ENCODE measurements around the gene AADAT. TPM values are rescaled to one million over a fixed set of nuclear protein-coding genes. Genes with fewer than 3 reads are reported as not detected.
"Not testable (repeated sequence)": the region's sequence is repeated elsewhere in the genome, so short reads cannot be mapped to it uniquely, and the experiment has no call there.

Gene AADAT
- total RNA-seq, 1 donor from 2014 or later: 10.7 TPM

GRCh38 chr4:170128219-170128804 is 38.6 kb upstream of the AADAT start:
- Mint-ChIP-seq H3K36me3 (ENCODE audit: unreplicated experiment) (no peaks in the 10 kb centered on the region), H3K27ac (ENCODE audit: unreplicated experiment) (no peak overlapping the region), H3K27me3 (ENCODE audit: unreplicated experiment) (peaks cover under 1% of the 10 kb centered on the region), H3K9me3 (ENCODE audit: unreplicated experiment) (peaks cover 7% of the 10 kb centered on the region), H3K4me3 (ENCODE audit: unreplicated experiment) (no peak overlapping the region), H3K4me1 (ENCODE audit: unreplicated experiment) (no peaks in the 10 kb centered on the region)
- no peak for DNase-seq (ENCODE audit: extremely low spot score, unreplicated experiment)
- TF ChIP-seq CTCF (IDR thresholded peaks at IDR 0.05): no peak

- Mint-ChIP-seq H3K4me1 (ENCODE audit: unreplicated experiment) (no peaks in the 10 kb centered on the region), H3K36me3 (ENCODE audit: unreplicated experiment) (no peaks in the 10 kb centered on the region), H3K4me3 (ENCODE audit: unreplicated experiment) (no peak overlapping the region), H3K9me3 (ENCODE audit: unreplicated experiment) (peaks cover 2% of the 10 kb centered on the region), H3K27ac (ENCODE audit: unreplicated experiment) (no peak overlapping the region), H3K27me3 (ENCODE audit: unreplicated experiment) (peaks cover 6% of the 10 kb centered on the region)
- no peak for TF ChIP-seq CTCF (IDR thresholded peaks at IDR 0.05)
- DNase-seq (ENCODE audit: extremely low spot score, unreplicated experiment): no peak
Measured at GRCh38 chr4:170127758-170128157, 38.0 kb upstream of the AADAT start.

- Mint-ChIP-seq H3K36me3 (ENCODE audit: unreplicated experiment) (no peaks in the 10 kb centered on the region), H3K27me3 (ENCODE audit: unreplicated experiment) (peaks cover 11% of the 10 kb centered on the region), H3K27ac (ENCODE audit: unreplicated experiment) (no peak overlapping the region), H3K9me3 (ENCODE audit: unreplicated experiment) (no peaks in the 10 kb centered on the region), H3K4me3 (ENCODE audit: unreplicated experiment) (no peak overlapping the region), H3K4me1 (ENCODE audit: unreplicated experiment) (no peaks in the 10 kb centered on the region)
- TF ChIP-seq CTCF (IDR thresholded peaks at IDR 0.05): no peak
- no peak for DNase-seq (ENCODE audit: extremely low spot score, unreplicated experiment)
Measured at GRCh38 chr4:170124406-170124805, 34.6 kb upstream of the AADAT start.

- Mint-ChIP-seq H3K9me3 (ENCODE audit: unreplicated experiment) (no peaks in the 10 kb centered on the region), H3K4me1 (ENCODE audit: unreplicated experiment) (no peaks in the 10 kb centered on the region), H3K27ac (ENCODE audit: unreplicated experiment) (no peak overlapping the region), H3K36me3 (ENCODE audit: unreplicated experiment) (no peaks in the 10 kb centered on the region), H3K27me3 (ENCODE audit: unreplicated experiment) (peaks cover 11% of the 10 kb centered on the region), H3K4me3 (ENCODE audit: unreplicated experiment) (no peak overlapping the region)
- no peak for TF ChIP-seq CTCF (IDR thresholded peaks at IDR 0.05)
- DNase-seq (ENCODE audit: extremely low spot score, unreplicated experiment): no peak
Measured at GRCh38 chr4:170122252-170122651, 32.5 kb upstream of the AADAT start.

- no peaks in the 10 kb centered on the region for H3K9me3 Mint-ChIP-seq (ENCODE audit: unreplicated experiment)
- H3K27ac Mint-ChIP-seq (ENCODE audit: unreplicated experiment): no peak overlapping the region
- no peaks in the 10 kb centered on the region for H3K4me1 Mint-ChIP-seq (ENCODE audit: unreplicated experiment)
- no peak overlapping the region for H3K4me3 Mint-ChIP-seq (ENCODE audit: unreplicated experiment)
- no peak for DNase-seq (ENCODE audit: extremely low spot score, unreplicated experiment)
- peaks cover 48% of the 10 kb centered on the region for H3K27me3 Mint-ChIP-seq (ENCODE audit: unreplicated experiment)
- TF ChIP-seq CTCF (IDR thresholded peaks at IDR 0.05): no peak
- no peaks in the 10 kb centered on the region for H3K36me3 Mint-ChIP-seq (ENCODE audit: unreplicated experiment)
Measured at GRCh38 chr4:170114636-170115035, 24.9 kb upstream of the AADAT start.

- not testable (repeated sequence) for H3K36me3 Mint-ChIP-seq (ENCODE audit: unreplicated experiment); H3K9me3 Mint-ChIP-seq (ENCODE audit: unreplicated experiment); H3K4me3 Mint-ChIP-seq (ENCODE audit: unreplicated experiment); H3K27ac Mint-ChIP-seq (ENCODE audit: unreplicated experiment); H3K4me1 Mint-ChIP-seq (ENCODE audit: unreplicated experiment)
- H3K27me3 Mint-ChIP-seq (ENCODE audit: unreplicated experiment): peaks cover 51% of the 10 kb centered on the region
- DNase-seq (ENCODE audit: extremely low spot score, unreplicated experiment): peak; percentile 8
Measured at GRCh38 chr4:170114183-170114582, 24.4 kb upstream of the AADAT start.

Measured in osteocyte (in vitro differentiated cells).